B cell (primary cell): Measurements from ENCODE around the gene LARP4.

Source experiments
- CTCF ChIP-seq: fragments of 200-600 bp; IDR thresholded peaks from one replicate; pipeline ENCODE4 v1.8.0; 2022; ENCODE audit warnings: antibody characterized with exemption, mild to moderate bottlenecking
- EZH2 ChIP-seq: IDR thresholded peaks from 2 replicates; pipeline ENCODE4 v1.6.1; 2012; ENCODE audit warnings: borderline replicate concordance, low read depth, mild to moderate bottlenecking, moderate library complexity, low read length; ENCODE audit not compliant: insufficient read depth, poor library complexity, severe bottlenecking

GRCh38 chr12:50483488-50483887, 82.8 kb downstream of the LARP4 start:
- TF ChIP-seq CTCF, result no peak
- TF ChIP-seq EZH2, result no peak
